Neural progenitor cell (in vitro differentiated cells): ENCODE results near the gene TECTA.

Experiments
- CTCF ChIP-seq: fragments of 200-600 bp; sonication (generic); IDR thresholded peaks from 2 replicates; pipeline ENCODE4 v1.5.1; 2017; ENCODE audit warnings: antibody characterized with exemption, mild to moderate bottlenecking
- EZH2 ChIP-seq: fragments of 200-600 bp; sonication (generic); IDR thresholded peaks from 2 replicates; pipeline ENCODE4 v1.6.1; 2017; ENCODE audit warnings: antibody characterized with exemption, mild to moderate bottlenecking, moderate library complexity
- EZH2phosphoT487 ChIP-seq: fragments of 200-600 bp; sonication (generic); IDR thresholded peaks from 2 replicates; pipeline ENCODE4 v1.6.1; 2017; ENCODE audit warnings: antibody characterized with exemption

- TF ChIP-seq CTCF (no peak), EZH2phosphoT487 (no peak), EZH2 (no peak)
Measured at GRCh38 chr11:121070951-121071845, 29.8 kb upstream of the TECTA start.
